PC-9 (cell line): ENCODE measurements around the gene CRPPA.

ENCODE experiments used
- EZH2 ChIP-seq: fragments of 200-600 bp; sonication (generic); IDR thresholded peaks from 2 replicates; pipeline ENCODE4 v1.8.0; 2017; ENCODE audit warnings: antibody characterized with exemption, low read depth
- TF ChIP-seq, protein P1 (sequence below): fragments of 200-600 bp; sonication (generic); conservative IDR thresholded peaks from 2 replicates; pipeline ENCODE4 v1.6.1; 2017; ENCODE audit warnings: mixed run types, antibody characterized with exemption, mild to moderate bottlenecking, moderate library complexity

DNA sequence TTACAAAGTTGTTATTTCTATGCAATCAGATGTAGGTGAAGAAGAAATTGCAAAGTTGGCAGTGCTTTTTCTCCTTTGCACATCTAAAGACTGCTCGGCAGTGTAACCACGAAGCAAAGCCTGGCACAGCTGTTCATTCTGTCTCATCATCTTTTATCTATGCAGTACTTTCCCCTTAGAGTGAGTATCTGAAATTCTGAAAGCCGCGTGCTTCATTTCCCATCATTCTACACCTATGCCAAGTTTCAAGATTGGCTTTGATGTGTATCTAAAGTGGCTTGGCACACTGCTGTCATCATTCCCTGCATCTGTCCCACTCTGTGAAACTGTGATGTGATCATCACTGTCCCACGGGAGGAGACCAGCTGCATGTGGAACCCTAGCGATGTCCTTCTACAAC is 29.0 kb upstream of the CRPPA start:
- TF ChIP-seq EZH2: no peak
- TF ChIP-seq, protein P1, sequence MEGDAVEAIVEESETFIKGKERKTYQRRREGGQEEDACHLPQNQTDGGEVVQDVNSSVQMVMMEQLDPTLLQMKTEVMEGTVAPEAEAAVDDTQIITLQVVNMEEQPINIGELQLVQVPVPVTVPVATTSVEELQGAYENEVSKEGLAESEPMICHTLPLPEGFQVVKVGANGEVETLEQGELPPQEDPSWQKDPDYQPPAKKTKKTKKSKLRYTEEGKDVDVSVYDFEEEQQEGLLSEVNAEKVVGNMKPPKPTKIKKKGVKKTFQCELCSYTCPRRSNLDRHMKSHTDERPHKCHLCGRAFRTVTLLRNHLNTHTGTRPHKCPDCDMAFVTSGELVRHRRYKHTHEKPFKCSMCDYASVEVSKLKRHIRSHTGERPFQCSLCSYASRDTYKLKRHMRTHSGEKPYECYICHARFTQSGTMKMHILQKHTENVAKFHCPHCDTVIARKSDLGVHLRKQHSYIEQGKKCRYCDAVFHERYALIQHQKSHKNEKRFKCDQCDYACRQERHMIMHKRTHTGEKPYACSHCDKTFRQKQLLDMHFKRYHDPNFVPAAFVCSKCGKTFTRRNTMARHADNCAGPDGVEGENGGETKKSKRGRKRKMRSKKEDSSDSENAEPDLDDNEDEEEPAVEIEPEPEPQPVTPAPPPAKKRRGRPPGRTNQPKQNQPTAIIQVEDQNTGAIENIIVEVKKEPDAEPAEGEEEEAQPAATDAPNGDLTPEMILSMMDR: no peak
